HG02970 (cell line): ENCODE measurements around the gene CCNK.

ENCODE experiments used
- ATAC-seq: cut with Tn5 transposase; IDR thresholded peaks from one replicate; pipeline ENCODE4 v1.9.1; 2021; ENCODE audit warnings: mild to moderate bottlenecking, moderate library complexity, moderate number of reproducible peaks; ENCODE audit not compliant: unreplicated experiment, low FRiP score

CCNK gene

DNA sequence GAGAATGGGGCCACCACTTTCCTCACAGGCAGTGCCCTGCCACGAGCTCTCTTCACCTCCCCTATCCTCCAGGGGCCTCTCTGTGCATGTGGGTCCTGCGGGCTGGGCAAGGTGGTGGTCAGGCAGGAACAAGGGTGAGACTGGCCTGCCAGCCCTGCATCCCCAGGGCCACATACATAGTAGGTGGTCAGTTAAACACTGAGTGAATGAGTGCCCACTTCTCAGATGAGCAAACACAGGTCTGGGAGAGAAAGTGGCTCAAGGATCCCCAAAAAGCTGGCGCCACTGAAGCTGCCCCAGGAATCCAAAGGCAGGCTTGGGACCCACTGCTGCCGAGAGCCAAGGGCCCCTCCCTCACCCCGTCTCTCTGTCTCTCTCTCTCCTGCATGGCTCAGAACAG is 51.1 kb downstream of the CCNK start:
- no peak for ATAC-seq

DNA sequence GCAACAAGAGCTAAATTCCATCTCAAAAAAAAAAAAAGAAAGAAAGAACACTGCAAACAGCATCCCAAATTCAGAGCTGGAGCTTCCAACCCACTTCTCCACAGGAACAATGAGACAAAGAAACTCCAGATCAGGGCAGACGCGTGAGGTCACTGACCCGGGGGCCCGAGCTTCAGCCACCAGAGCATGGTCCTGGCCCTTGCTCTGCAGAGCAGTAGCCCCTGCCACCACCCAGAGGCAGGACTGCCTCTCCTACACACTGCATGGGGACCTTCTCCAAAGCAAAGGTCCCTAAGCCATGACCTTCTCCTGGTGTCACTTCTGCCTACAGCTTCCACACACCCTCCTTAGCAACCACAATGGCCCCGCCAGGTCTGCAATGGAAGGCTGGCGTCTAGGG is 53.1 kb downstream of the CCNK start:
- no peak for ATAC-seq

DNA sequence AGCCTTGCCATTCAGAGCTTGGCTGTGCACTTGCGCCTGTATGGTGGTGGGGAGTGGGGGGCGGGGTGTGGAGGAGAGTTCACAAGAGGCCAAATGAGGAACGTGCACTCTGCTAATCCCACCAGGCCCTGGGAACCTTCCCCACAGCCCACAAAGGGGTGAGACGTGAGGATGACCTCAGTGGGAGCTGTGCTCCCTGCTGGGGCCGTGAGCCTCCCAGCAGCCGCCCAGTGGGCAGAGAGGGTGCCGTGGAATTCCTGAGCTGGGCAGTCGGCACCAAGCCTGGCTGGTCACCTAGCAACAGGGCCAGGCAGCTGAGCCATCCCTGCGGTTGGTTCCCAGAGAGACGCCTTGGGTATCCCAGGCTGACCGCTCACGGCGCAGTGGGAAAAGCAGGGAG is 53.7 kb downstream of the CCNK start:
- ATAC-seq = no peak

DNA sequence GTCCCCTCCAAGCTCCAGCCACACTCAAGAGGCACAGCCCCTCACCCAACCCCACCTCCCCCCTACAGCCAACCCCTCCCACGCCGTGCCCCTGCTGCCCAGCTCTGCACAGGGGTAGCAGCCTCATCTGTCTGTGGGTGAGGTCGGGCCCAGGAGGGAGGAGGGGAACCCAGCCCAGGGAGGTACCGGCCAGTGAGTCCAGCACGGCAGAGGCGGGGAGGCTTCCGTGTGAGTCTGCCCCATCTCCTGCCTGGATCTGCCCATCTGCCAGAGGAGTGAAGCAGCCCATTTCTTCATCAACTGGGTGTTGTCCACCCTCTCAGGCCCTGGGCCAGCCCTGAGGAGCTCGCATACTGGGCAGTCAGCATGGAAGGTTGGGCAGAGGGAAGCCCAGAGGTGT is 54.2 kb downstream of the CCNK start:
- no peak for ATAC-seq

DNA sequence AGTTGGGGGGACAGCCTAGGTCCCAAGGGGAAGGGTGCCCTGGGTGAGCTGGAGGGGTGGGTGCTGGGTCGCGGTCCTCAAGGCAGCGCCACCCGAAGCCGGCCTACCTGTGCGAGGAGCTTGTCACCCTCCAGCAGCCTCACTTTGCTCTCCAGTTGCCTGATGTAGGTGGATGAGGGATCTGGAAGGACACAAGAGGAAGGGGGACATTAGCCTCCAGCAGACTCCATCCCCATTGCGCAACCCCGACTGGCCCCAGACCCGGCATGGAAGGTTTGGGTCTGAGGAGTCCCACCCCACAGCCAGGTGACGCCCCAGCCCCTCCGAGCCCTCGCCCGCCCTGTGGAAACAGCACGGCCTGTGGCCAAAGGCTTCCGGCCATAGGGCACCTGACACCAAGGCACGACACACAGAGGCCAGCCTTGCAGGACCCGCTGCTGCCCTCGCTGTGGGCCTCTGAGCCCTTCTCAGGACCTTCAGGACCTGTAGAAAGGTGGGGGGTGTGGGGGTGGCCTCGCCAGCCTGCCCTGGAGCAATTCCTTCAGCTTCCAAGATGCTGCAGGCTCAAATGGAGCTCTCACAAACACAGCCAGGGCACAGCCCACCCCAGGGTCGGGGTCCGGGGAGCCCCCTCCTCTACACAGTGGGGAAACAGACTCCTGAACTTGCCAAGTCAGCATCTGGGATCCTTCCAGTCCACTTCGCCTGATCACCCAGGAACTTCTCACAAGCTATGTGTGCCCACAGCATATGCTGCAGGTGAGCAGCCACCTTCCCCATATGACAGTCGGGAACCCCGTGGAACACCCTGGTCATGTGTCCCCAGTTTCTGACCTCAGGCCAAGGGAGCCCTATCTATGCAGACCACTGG is 54.9 kb downstream of the CCNK start:
- no peak for ATAC-seq

DNA sequence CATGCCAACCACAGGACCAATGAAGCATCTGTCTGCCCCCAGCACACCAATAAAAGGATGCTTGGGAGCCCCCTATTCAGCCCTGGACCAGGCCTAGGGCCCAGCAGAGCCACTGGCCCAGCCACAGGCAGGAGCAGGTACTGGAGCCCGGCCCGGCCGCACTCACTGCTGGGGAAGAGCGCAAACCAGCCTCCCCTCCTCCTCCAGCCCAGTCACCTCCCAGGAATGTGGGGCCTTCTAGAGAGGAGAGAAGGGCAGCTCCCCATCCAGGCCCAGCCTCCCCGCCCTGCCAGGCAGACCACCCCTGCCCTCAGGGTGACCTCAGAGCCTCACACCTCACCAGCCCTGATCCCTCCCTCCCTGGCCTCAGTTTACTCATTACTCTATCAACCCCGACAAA is 56.2 kb downstream of the CCNK start:
- ATAC-seq = no peak

DNA sequence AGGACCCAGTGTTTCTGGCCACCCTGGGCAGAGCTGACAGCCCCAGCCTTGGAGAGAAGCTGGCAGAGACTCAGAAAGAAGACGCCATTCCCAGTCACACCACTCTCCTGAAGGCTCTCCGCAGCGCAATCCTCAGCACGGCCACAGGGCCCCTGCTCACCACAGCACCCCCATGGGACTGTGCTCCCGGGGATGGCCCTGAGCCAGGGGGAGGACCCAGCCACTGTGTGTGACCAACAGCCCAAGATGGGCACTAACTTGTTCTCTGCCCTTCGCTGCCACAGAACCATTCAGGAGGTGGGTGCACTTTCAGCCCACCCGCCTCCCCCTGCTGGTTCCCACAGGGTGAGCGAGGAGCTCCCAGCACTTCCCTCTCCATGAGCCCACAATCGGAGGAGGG is 57.1 kb downstream of the CCNK start:
- ATAC-seq = no peak

DNA sequence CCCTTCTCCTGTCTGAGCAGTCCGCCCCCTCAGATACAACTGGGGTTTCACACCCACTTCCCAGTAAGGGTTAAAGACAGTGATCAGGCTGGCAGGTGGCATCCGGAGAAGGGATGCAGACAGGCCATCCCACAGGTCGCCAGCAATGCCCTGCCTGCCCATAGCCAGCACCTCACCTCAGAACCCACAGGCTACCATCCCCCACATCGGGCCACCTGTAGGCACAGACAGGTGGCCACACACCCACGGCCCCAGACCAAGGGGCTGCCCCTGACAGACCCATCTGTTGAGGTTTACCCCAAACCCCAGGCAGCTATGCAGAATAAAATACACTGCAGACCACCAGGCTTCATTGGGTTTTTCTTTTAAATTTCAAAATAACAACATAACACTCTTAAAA is 57.5 kb downstream of the CCNK start:
- ATAC-seq = no peak

DNA sequence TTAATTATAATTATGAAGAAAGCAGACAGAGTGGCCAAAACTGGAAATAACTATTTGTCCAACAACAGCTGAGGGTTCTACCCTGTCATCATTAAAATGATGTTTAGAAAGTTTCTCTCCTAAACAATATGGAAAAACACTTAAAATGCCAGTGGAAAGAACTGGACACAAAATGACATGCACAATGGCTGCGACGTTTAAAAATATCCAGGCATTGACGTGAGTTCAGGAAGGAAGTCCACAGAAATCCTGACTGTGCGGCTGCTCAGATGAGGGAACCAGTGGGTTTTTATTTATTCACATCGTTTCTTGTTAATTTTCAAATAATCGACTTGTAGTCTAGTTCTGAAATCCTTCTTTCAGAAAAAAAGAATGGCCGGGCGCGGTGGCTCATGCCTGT is 58.3 kb downstream of the CCNK start:
- ATAC-seq = no peak

DNA sequence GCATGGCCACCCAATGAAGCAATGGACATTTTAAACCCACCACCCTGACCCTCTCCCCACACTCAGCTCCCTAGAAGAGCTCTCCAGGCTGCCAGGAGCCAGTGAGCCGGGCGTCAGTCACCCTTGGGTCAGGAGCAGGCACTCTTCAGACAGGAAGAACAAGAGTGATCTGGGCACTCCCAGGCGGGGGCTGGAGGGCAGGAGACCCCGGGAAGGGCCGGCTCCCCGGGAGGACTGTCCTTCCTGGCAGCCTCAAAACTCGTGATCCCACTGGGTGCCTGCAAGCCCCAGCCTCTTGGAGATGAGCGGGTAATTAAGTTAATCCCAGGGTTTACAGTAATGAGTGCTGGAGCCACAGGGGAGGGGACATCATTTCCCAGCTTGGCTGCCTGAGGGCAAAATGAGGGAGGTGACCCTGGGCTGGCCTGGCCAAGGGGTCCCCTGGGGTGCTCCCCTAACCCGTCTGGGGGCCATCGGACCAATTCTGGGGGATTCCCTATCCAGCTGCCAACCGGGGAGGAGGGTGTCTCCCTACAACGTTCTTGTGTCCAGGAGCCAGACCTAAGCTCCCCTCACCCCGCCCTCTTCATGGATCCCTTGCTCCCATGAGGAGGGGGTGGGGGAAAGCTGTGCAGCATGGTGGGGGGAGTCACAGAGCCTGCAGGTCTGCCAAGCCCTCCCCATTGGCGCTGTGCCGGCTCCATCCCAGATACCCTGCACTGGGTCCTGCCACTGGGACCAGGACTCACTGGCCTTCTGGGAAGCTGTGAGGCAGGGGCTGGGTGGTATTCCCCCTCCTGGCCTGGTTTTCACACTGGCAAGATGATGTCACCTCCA is 59.2 kb downstream of the CCNK start:
- ATAC-seq = no peak

DNA sequence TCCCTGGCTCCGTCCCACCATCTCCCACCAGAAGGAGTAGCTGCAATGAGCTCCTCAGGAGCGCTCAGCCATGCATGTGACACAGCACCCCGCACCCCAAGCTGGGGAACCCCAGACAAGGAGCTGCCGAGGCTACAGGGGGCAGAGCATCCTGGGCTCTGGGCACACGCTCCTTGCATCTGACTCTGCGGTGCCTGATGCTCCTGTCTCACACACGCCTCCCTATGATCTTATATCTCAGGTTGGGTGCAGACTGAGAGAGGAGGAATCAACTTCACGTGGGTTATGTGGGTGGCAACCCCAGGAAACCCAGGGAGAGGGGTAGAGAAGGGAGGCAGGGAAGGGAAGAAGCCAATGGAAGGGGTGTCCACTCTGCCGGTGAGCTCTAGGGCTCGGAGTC is 60.0 kb downstream of the CCNK start:
- ATAC-seq = no peak

DNA sequence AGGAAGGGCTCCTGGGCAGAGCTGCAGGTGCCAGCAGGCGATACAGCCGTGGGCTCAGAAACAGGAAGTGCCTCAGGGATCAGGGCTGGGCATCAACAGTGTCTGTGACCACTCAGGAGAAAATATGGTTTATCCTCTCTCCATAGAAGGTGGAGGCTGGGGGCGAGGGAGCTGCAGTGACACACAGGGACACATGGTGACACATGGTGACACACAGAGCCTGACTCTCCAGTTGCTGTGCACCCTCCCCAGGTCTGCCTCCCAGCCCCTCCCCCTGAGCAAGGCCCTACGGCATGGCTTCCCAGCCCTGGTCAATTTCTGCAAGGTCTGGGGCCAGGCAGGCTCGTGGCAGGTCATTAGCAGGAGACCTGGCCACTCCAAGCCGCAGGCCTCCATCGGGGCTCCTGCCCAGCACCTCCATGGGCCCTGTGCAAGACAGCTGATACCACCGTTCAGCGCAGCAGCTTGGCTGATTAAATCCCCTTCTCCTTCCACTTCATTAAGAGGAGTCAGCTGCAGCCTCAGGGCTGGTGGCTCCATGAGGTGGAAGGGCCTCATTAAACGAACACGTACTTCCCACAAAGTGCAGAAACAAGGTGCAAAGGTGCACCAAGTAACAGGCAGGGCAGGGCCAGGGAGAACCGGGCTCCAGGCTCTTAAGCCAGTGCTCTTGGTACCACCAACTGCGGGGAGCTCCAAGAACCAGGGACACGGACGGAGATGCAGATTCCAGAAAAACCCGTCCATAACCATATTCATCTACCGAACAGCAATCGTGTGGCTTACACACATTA is 60.7 kb downstream of the CCNK start:
- no peak for ATAC-seq

DNA sequence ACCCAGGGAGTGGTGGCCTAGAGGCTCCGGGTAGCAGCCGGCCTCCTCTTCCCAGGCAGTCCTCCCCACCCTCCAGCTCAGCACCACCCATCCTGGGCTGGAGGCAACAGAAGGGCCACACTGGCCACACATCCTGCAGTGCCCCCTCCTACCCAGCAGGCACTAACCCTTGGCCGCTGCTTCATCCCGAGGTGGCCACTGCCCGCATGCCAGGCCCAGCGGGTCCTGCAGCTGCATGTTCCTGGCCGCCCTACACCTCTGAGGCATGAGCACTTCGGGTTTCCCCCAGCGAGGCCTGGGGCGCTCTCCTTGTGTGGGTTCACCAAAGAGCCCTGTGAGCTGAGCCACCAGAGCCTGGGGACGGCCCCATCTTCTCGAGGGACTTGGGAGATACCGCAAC is 61.4 kb downstream of the CCNK start:
- no peak for ATAC-seq

DNA sequence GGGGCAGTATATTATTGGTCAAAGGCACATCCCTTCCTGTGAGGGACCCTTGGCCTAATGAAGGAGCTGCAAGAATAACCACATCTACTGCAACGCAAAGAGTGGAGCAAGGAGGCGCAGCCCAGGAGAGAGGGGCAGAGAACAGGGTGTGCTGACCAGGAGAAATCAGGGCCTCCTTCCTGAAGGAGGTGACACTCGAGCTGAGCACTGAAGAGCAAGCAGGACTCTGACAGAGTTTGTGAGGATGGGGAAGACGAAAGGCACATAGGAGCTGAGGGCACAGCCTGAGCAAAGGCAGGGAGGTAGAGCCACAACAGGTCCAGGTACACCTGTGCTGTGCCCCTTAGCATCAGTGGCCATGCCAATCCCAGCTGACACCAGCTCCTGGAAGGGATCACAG is 62.2 kb downstream of the CCNK start:
- ATAC-seq = no peak

DNA sequence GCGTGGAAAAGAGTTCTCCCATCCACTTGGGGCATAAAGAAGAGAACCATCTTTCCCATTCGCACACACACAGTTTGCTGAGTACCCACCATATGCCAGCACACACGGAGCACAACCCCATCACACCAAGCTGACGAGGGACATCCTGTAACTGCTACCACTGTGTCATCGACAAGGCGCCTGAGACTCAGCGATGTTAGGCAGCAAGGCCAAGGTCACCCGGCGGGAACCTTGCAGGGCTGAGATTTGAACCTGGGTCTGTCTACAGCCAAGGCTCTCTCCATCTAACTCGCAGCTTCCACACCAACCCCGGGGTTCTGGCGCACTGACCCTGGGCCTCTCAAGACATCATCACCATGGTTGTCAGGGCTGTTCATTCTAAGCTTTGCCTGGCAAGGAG is 62.8 kb downstream of the CCNK start:
- ATAC-seq = no peak

DNA sequence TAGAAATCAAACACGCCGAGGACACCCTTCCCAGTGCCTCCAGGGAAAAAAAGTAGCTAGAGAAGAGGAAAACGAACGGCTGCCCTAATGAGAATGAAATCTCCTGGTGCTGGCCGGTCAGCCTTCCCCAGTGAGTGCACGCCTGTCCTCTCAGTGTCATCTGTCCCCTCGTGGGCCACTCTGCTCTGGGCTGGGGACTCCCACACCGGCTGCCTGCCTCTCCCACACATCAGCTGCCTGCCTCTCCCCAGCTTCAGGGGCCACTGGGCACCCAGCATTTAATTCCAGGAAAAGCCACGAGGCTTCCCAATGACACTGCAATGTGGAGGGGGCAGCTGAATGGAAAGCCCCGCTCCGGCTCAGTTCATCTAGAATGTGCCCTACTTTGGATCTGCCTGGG is 63.8 kb downstream of the CCNK start:
- no peak for ATAC-seq

DNA sequence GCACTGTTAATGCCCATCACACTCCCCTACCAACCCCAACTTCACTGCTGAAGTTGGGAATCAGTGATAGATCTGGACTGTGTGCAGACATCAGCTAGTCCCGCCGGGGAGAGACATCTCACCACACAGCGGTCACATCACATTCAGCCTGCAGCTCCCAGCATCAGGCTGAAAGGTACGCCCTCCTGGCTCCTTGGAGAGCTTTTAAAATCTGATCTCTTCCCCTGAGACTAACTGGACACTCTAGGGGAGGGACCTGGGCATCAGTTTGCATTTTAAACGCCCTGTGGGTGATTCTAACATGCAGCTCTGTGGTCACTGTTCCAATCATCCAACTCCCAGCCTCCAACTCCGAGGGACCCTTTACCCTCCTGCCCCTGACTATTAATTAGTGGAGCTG is 64.4 kb downstream of the CCNK start:
- ATAC-seq = no peak

DNA sequence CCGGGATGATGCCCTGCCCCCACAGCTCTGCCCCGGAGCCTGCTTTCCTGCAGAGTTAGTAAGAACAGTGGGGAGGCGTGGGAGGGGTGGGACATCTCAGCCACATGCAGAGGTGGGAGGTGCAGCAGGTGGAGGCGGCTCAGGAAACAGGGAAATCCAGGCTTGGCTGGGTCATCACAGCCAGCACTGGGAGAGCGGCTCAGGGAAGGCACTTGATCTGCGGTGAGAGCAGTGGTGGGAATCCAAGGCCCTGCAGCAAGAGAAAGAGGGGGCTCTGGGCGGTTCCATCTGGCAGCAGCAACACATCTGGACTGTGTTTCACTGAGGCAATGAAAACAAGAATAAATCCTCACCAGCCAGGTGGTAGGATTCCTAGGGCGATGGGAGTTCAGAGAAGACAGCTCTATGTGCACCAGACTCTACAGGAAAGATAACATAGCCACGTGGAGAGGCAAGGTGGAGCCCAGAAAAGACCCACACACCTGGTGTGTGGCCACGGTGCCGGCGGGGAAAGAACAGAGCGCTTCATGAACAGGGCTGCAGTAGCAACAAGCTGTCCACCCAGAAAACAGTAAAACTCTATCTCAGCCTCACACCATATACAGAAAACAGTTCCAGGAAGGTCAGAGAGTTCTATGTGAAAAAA is 65.1 kb downstream of the CCNK start:
- ATAC-seq = no peak

DNA sequence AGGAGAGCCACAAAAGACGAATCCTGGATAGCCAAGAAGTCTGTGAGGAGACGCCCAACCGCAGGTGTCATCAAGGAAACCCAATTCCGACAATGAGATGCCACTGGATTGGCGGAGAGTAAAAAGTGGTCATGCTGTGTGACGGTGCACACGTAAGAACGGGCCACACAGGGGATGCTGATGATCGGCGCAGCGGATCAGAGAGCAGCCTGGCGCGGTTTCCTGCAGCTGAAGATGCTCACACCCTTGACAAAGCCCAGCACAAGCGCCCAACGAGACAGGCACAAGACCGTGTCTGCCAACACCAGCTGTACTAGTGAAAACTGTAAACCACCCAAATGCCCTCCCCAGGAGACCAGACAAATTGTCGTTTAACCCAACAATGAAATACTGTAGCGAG is 67.0 kb downstream of the CCNK start:
- no peak for ATAC-seq

DNA sequence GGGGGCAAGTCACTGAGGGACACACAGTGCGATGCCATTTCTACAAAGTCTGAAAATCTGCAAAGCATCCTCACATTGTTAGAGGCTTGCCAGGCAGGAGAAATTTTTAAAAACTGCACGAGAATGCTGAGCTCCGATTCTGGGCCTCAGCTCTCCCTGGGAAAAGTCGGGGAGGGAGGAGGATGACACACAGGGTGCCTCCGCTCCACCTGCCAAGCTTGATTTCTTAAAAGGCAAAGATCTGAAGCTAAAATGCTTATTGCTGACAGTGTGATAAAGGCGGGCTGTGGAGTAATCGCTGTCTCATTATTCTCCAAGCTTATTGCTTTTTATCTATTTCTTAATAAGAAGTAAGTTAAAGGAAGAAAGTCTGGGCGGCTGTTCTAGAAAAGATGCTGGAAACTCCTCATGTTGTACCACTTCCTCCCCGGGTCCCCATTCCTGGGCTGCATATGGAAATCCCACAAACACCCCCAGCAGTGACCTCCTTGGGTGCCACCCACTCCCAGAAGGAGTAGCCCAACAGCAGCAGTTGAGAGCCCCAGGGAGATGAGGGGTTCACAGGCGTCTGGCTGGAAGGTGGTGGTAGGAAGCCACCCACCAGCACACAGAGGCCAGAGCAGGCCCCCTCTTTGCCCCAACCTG is 67.8 kb downstream of the CCNK start:
- no peak for ATAC-seq
